HepG2 (cell line): Measurements from ENCODE around the gene ATP6V1F. TPM values are rescaled to one million over a fixed set of nuclear protein-coding genes. Genes with fewer than 3 reads are reported as not detected.

Source experiments
- ATAC-seq: fragments of 200-7000 bp; cut with Tn5 transposase; 3 replicates; pipeline ENCODE4 v1.9.1; 2020; ENCODE audit warnings: mild to moderate bottlenecking, moderate library complexity
- BruUV-seq: library from RNA; stranded (reverse); fragments of 400-500 nt; replicated peaks from 2 replicates; lab custom pipeline; 2021; lab: Mats Ljungman, UMichigan
- CTCF ChIA-PET: fragments of 300-600 bp; formaldehyde crosslinking; extraction: SDS; loops from one replicate; lab custom pipeline; 2021; ENCODE audit warnings: low total read pairs, inconsistent platforms, low intra/inter-chr PET ratio; lab: Yijun Ruan, JAX
- POLR2A ChIA-PET: fragments of 350-600 bp; sonication (Branson Sonifier 250); formaldehyde crosslinking; loops from one replicate; lab custom pipeline; 2020; ENCODE audit warnings: antibody characterized with exemption, inconsistent platforms; lab: Yijun Ruan, JAX
- DNase-seq: peaks from one replicate; pipeline ENCODE4 v3.0.0-alpha.2; 2015; ENCODE audit warnings: low spot score
- FAIRE-seq: peaks from 3 replicates; lab custom pipeline; 2011; peaks lifted over from hg19 to GRCh38; lab: Jason Lieb, UNC
- H2AFZ ChIP-seq: one replicate; pipeline ENCODE4 v1.6.1; 2011; ENCODE audit warnings: low read length, inconsistent platforms
- H3K27ac ChIP-seq: fragments of 300-600 bp; 3 replicates; pipeline ENCODE4 v1.8.0; 2011; ENCODE audit warnings: mixed run types, mild to moderate bottlenecking, mixed read lengths, low read length, inconsistent platforms; ENCODE audit not compliant: insufficient read depth; ENCODE audit errors: extremely low read length
- H3K27me3 ChIP-seq, 2 experiments: fragments of 200-600 bp in 1 of 2; 2 replicates in 1 of 2; 3 replicates in 1 of 2; pipeline versions ENCODE4 v1.6.0 to v1.8.0; 2011; ENCODE audit warnings: low read length in 2 of 2, mild to moderate bottlenecking in 2 of 2, moderate library complexity in 2 of 2, inconsistent platforms in 1 of 2; ENCODE audit not compliant: insufficient read depth in 2 of 2, control insufficient read depth in 1 of 2
- H3K36me3 ChIP-seq, 2 experiments: fragments of 200-600 bp in 1 of 2; replicated peaks in 1 of 2; 2 replicates in 1 of 2; 3 replicates in 1 of 2; pipeline versions ENCODE4 v1.5.1 to v1.8.0; 2011; ENCODE audit warnings: low read length in 2 of 2, inconsistent platforms in 1 of 2; ENCODE audit not compliant: insufficient read depth in 2 of 2, control insufficient read depth in 1 of 2
- H3K4me1 ChIP-seq: 2 replicates; pipeline ENCODE4 v1.5.1; 2012; ENCODE audit warnings: low read length, inconsistent platforms; ENCODE audit not compliant: insufficient read depth
- H3K4me2 ChIP-seq: 2 replicates; pipeline ENCODE4 v1.6.0; 2011; ENCODE audit warnings: low read depth, low read length, inconsistent platforms
- H3K4me3 ChIP-seq, 3 experiments: fragments of 200-600 bp in 1 of 3; sonication (generic), shearing (Covaris generic) in 1 of 3; replicated peaks in 1 of 3; 2 replicates each; pipeline ENCODE4 v1.5.1; 2011 to 2016; ENCODE audit warnings: low read length in 3 of 3, inconsistent platforms in 2 of 3, low read depth in 2 of 3, mild to moderate bottlenecking in 2 of 3, control low read depth in 1 of 3, mixed read lengths in 1 of 3; ENCODE audit not compliant: insufficient read depth in 1 of 3
- H3K79me2 ChIP-seq: one replicate; pipeline ENCODE4 v1.6.1; 2011; ENCODE audit warnings: low read length, inconsistent platforms; ENCODE audit not compliant: insufficient read depth
- H3K9ac ChIP-seq: 2 replicates; pipeline ENCODE4 v1.6.0; 2011; ENCODE audit warnings: mild to moderate bottlenecking, low read depth, low read length, inconsistent platforms; ENCODE audit not compliant: insufficient read depth
- H3K9me3 ChIP-seq: 2 replicates; pipeline ENCODE4 v1.5.1; 2012; ENCODE audit warnings: mild to moderate bottlenecking, low read length
- H4K20me1 ChIP-seq: 2 replicates; pipeline ENCODE4 v1.6.0; 2011; ENCODE audit warnings: inconsistent platforms, mild to moderate bottlenecking, low read length, moderate library complexity; ENCODE audit not compliant: insufficient read depth
- ATF7-NPFF ChIP-seq: sonication (generic); formaldehyde crosslinking; IDR thresholded peaks from 2 replicates; pipeline ENCODE4 v1.8.1; 2023; ENCODE audit warnings: mild to moderate bottlenecking, low read depth, missing genetic modification reagents, moderate library complexity
- BORCS8-MEF2B ChIP-seq: sonication (generic); formaldehyde crosslinking; IDR thresholded peaks from 2 replicates; pipeline ENCODE4 v1.8.0; 2022; ENCODE audit warnings: mild to moderate bottlenecking, missing genetic modification reagents
- ISL2 ChIP-seq: sonication (generic); formaldehyde crosslinking; IDR thresholded peaks from 2 replicates; pipeline ENCODE4 v1.5.0; 2020; ENCODE audit warnings: missing genetic modification reagents
- MEIS1 ChIP-seq: sonication (generic); formaldehyde crosslinking; IDR thresholded peaks from 2 replicates; pipeline ENCODE4 v1.9.0; 2021; ENCODE audit warnings: mild to moderate bottlenecking, missing genetic modification reagents, moderate library complexity, borderline replicate concordance
- MEIS2 ChIP-seq: sonication (generic); formaldehyde crosslinking; IDR thresholded peaks from 2 replicates; pipeline ENCODE4 v1.9.0; 2021; ENCODE audit warnings: mild to moderate bottlenecking, missing genetic modification reagents
- PRPF4 ChIP-seq: fragments of 200-400 bp; formaldehyde crosslinking; IDR thresholded peaks from 2 replicates; pipeline ENCODE4 v1.6.1; 2016; ENCODE audit warnings: low read length, low read depth; ENCODE audit not compliant: poor library complexity, severe bottlenecking
- SIX1 ChIP-seq: sonication (generic); formaldehyde crosslinking; IDR thresholded peaks from 2 replicates; pipeline ENCODE4 v1.4.0; 2020; ENCODE audit warnings: missing genetic modification reagents, borderline replicate concordance
- TCF7 ChIP-seq: sonication (generic); IDR thresholded peaks from 2 replicates; pipeline ENCODE4 v1.6.1; 2016; ENCODE audit warnings: antibody characterized with exemption, low read depth
- ZFY ChIP-seq: sonication (generic); formaldehyde crosslinking; IDR thresholded peaks from 2 replicates; pipeline ENCODE4 v1.4.0; 2020; ENCODE audit warnings: missing genetic modification reagents
- ZNF121 ChIP-seq: sonication (generic); formaldehyde crosslinking; IDR thresholded peaks from 2 replicates; pipeline ENCODE4 v1.5.0; 2020; ENCODE audit warnings: mild to moderate bottlenecking, missing genetic modification reagents
- WGBS: methylation state at CpG from one replicate; pipeline ENCODE4 v1.1.6; 2017; ENCODE audit warnings: low lambda C conversion rate; 5-methylcytosine and 5-hydroxymethylcytosine counted together
- in situ Hi-C: cut with HindIII; loops from 2 replicates; pipeline ENCODE4 v1.10.0; 2017; ENCODE audit warnings: low pct_unique_long_range_greater_than_20kb; ENCODE audit not compliant: extremely low pct_ligation_motif_present
- intact Hi-C: fragments of 100-400 bp; cut with micrococcal nuclease; formaldehyde crosslinking; loops from one replicate; pipeline ENCODE4 v1.10.0; 2022; ENCODE audit not compliant: unreplicated experiment
- polyA plus RNA-seq, 8 experiments: library from polyadenylated mRNA; depleted of rRNA in 3 of 8; stranded (reverse) in 7 of 8; unstranded in 1 of 8; fragments of >200 nt; fragmentation: Illumina TruSeq in 4 of 8; extraction: Trizol in 4 of 8; gene quantifications; 2 replicates each; pipeline versions ENCODE4 v1.2.1 to v1.2.3, GENCODE V29; 2011 to 2016; ENCODE audit warnings: low read depth in 4 of 8, missing spikeins in 1 of 8, mixed read lengths in 1 of 8; ENCODE audit not compliant: insufficient read depth in 1 of 8
- total RNA-seq, 5 experiments: library from RNA; depleted of rRNA; stranded (reverse); fragments of >200 nt; fragmentation: Illumina TruSeq; extraction: Trizol; gene quantifications; 2 replicates each; pipeline ENCODE4 v1.2.3, GENCODE V29; 2016; ENCODE audit warnings: low read depth in 1 of 5
- TF ChIP-seq, protein P1 (sequence below): sonication (generic); formaldehyde crosslinking; IDR thresholded peaks from 2 replicates; pipeline ENCODE4 v1.8.1; 2023; ENCODE audit warnings: mild to moderate bottlenecking, missing genetic modification reagents, borderline replicate concordance
- TF ChIP-seq, protein P2 (sequence below): sonication (generic); formaldehyde crosslinking; IDR thresholded peaks from 2 replicates; pipeline ENCODE4 v1.4.0; 2020; ENCODE audit warnings: missing genetic modification reagents, borderline replicate concordance
- TF ChIP-seq, protein P3 (sequence below): sonication (generic); formaldehyde crosslinking; IDR thresholded peaks from 2 replicates; pipeline ENCODE4 v1.5.0; 2020; ENCODE audit warnings: missing genetic modification reagents, mild to moderate bottlenecking, borderline replicate concordance
- TF ChIP-seq, protein P4 (sequence below): sonication (generic); formaldehyde crosslinking; IDR thresholded peaks from 2 replicates; pipeline ENCODE4 v1.5.0; 2020; ENCODE audit warnings: mild to moderate bottlenecking, missing genetic modification reagents, borderline replicate concordance

Gene ATP6V1F
- total and polyA plus RNA-seq, 2 of the 13 experiments (the other 11 are each of a cell fraction or from before 2014, with no cell fraction given): 87.2 to 132 TPM

DNA sequence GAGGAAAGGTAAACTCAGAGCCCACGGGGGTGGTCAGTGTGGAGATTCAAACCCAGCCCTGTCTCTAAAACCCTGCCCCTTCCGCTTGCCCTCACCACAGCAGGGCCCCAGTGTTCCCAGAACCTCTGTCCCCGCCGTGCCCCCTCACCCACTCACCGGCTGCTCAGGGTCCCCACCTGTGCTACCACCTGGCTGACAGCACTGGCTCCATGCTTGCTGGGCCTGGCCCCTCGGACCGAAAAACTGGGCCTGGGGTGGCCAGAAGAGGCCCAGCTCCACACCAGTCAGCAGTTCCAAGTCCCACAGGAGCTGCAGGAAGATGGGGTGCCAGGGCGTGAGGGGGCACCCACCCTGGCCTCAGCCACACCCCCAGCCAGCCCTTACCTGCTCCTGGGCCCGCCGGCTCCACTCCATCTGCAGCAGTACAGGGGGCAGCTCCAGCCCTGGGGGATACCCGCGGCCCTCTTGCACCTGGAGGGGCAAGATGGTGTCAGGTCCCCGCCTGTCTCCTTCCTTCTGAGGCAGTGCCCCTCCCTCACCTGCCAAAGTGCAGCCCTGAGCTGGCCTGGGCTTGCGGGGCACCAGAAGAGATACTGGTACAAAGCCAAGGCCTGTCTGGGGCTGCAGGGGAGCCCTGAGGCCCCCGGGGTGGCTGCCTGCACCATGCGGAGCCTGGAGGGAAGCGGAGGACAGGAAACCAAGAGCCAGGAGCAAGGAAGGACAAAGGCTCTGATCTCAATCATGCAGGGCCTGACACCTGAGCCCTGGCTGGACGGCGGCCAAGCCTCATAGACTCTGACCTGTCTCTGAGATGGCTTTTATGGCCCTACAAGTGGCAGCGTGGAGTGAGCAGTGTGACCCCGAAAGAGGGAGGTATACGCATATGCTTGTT lies 11.7 kb downstream of the ATP6V1F start:
- POLR2A ChIA-PET: no interaction called here
- CTCF ChIA-PET: interaction anchor here (2.4 kb wide), 1 partner anchor 32 kb away, joined by 6 read pairs; no protein-coding TSS in a partner anchor
- H3K4me1 ChIP-seq: peaks cover 33% of the 10 kb centered on the region
- peak; percentile 53 for DNase-seq
- no peaks in the 10 kb centered on the region for H3K36me3 ChIP-seq
- H3K27me3 ChIP-seq: peaks cover 3 to 12% of the 10 kb centered on the region in 2 experiments; a peak in 4 of 5 replicates
- H3K4me3 ChIP-seq: peak overlapping the region in 2 of 3 experiments; percentile 22 to 37; a peak in 3 of 6 replicates
- in situ Hi-C loops (loop anchor here (25.0 kb wide), 1 partner anchor 437 kb away; no protein-coding TSS in a partner anchor), intact Hi-C loops (loop anchor here (5.0 kb wide), 1 partner anchor 37 kb away; no protein-coding TSS in a partner anchor)
- H2AFZ ChIP-seq: no peak overlapping the region
- peak overlapping the region; percentile 60 for H3K4me2 ChIP-seq
- BruUV-seq: no TSS peak
- no peak overlapping the region for H3K27ac ChIP-seq
- H3K9me3 ChIP-seq: no peaks in the 10 kb centered on the region
- H3K79me2 ChIP-seq: no peaks in the 10 kb centered on the region
- 22% methylated on average over 8 of the region's 22 CpGs for WGBS
- no peak for FAIRE-seq
- H3K9ac ChIP-seq: no peak overlapping the region
- ATAC-seq: peak; percentile 59
- no peaks in the 10 kb centered on the region for H4K20me1 ChIP-seq
- 0 out of 2 replicates have a peak, but pooled peaks have one; percentile 28 for TF ChIP-seq MEIS1 (CRISPR knock-in tag)
- no peak for TF ChIP-seq PRPF4
- peak; percentile 64; the same call in 1 of the 2 replicates for TF ChIP-seq BORCS8-MEF2B (CRISPR knock-in tag)
- TF ChIP-seq SIX1: peak; percentile 51; the same call in 1 of the 2 replicates
- TF ChIP-seq MEIS2 (CRISPR knock-in tag): 0 out of 2 replicates have a peak, but pooled peaks have one; percentile 26
- TF ChIP-seq ZNF121 (CRISPR knock-in tag): no peak
- TF ChIP-seq, protein P1, sequence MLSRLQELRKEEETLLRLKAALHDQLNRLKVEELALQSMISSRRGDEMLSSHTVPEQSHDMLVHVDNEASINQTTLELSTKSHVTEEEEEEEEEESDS (CRISPR knock-in tag): no peak
- TF ChIP-seq, protein P2, sequence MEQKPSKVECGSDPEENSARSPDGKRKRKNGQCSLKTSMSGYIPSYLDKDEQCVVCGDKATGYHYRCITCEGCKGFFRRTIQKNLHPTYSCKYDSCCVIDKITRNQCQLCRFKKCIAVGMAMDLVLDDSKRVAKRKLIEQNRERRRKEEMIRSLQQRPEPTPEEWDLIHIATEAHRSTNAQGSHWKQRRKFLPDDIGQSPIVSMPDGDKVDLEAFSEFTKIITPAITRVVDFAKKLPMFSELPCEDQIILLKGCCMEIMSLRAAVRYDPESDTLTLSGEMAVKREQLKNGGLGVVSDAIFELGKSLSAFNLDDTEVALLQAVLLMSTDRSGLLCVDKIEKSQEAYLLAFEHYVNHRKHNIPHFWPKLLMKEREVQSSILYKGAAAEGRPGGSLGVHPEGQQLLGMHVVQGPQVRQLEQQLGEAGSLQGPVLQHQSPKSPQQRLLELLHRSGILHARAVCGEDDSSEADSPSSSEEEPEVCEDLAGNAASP (CRISPR knock-in tag): 0 out of 2 replicates have a peak, but pooled peaks have one; percentile 20
- TF ChIP-seq TCF7: no peak
- TF ChIP-seq, protein P3, sequence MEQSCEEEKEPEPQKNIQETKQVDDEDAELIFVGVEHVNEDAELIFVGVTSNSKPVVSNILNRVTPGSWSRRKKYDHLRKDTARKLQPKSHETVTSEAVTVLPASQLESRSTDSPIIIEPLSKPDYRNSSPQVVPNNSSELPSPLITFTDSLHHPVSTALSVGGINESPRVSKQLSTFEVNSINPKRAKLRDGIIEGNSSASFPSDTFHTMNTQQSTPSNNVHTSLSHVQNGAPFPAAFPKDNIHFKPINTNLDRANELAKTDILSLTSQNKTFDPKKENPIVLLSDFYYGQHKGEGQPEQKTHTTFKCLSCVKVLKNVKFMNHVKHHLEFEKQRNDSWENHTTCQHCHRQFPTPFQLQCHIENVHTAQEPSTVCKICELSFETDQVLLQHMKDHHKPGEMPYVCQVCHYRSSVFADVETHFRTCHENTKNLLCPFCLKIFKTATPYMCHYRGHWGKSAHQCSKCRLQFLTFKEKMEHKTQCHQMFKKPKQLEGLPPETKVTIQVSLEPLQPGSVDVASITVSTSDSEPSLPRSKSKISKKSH: peak; percentile 53; the same call in 1 of the 2 replicates
- TF ChIP-seq, protein P4, sequence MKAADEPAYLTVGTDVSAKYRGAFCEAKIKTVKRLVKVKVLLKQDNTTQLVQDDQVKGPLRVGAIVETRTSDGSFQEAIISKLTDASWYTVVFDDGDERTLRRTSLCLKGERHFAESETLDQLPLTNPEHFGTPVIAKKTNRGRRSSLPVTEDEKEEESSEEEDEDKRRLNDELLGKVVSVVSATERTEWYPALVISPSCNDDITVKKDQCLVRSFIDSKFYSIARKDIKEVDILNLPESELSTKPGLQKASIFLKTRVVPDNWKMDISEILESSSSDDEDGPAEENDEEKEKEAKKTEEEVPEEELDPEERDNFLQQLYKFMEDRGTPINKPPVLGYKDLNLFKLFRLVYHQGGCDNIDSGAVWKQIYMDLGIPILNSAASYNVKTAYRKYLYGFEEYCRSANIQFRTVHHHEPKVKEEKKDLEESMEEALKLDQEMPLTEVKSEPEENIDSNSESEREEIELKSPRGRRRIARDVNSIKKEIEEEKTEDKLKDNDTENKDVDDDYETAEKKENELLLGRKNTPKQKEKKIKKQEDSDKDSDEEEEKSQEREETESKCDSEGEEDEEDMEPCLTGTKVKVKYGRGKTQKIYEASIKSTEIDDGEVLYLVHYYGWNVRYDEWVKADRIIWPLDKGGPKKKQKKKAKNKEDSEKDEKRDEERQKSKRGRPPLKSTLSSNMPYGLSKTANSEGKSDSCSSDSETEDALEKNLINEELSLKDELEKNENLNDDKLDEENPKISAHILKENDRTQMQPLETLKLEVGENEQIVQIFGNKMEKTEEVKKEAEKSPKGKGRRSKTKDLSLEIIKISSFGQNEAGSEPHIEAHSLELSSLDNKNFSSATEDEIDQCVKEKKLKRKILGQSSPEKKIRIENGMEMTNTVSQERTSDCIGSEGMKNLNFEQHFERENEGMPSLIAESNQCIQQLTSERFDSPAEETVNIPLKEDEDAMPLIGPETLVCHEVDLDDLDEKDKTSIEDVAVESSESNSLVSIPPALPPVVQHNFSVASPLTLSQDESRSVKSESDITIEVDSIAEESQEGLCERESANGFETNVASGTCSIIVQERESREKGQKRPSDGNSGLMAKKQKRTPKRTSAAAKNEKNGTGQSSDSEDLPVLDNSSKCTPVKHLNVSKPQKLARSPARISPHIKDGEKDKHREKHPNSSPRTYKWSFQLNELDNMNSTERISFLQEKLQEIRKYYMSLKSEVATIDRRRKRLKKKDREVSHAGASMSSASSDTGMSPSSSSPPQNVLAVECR: peak; percentile 29; the same call in 1 of the 2 replicates
- 0 out of 2 replicates have a peak, but pooled peaks have one; percentile 17 for TF ChIP-seq ISL2 (CRISPR knock-in tag)
- TF ChIP-seq ZFY: peak; percentile 33; the same call in 1 of the 2 replicates
- 0 out of 2 replicates have a peak, but pooled peaks have one; percentile 3 for TF ChIP-seq ATF7-NPFF (CRISPR knock-in tag)
